GM19463 (cell line): Measurements from ENCODE around the gene NIPAL4.
"Not testable (repeated sequence)": the region's sequence is repeated elsewhere in the genome, so short reads cannot be mapped to it uniquely, and the experiment has no call there.

Experiments
- ATAC-seq: cut with Tn5 transposase; IDR thresholded peaks from one replicate; pipeline ENCODE4 v1.9.1; 2021; ENCODE audit warnings: mild to moderate bottlenecking, moderate library complexity; ENCODE audit not compliant: unreplicated experiment

NIPAL4 gene

DNA sequence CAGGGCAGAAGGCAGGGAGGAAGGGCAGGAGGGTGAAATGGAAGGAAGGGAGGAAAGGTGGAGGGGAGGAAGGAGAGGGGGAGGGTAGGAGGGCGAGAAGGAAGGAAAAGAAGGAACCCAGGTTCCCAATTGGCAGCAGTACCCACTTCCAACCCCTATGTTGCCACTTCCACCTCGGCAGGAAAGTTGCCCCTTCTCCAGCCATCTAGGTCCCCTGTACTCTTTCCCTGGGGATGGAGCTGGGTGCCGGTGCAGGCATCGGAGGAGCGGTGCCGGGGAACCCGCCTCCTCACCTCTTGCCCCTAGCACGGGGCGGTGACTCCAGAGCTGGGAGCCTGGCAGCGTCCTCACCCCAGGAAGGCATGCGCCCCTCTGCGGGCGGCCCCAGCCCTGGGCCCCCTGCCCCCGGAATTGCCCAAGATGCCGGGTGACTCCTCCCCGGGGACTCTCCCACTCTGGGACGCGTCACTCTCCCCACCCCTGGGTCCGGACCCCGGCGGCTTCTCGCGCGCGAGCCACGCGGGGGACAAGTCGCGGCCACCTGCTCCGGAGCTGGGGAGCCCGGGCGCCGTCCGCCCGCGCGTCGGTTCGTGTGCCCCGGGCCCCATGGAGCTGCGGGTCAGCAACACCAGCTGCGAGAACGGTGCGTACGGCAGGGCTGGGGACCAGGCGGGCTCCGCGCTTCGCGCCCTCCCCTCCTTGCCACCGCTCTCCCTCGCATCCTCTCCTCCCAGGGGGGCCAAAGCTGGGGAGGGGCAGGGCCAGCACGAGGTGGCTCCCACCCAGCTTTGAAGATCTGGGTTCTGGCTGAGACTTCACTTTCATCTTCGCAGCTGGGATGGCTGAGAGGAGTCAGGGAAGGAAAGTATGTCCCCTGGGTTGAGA lies at the start of gene NIPAL4:
TSS of gene NIPAL4 (plus strand) at position 499 of the 885 bp plus-strand sequence. CDS start at position 607, 108 bp downstream.
- no peak for ATAC-seq

DNA sequence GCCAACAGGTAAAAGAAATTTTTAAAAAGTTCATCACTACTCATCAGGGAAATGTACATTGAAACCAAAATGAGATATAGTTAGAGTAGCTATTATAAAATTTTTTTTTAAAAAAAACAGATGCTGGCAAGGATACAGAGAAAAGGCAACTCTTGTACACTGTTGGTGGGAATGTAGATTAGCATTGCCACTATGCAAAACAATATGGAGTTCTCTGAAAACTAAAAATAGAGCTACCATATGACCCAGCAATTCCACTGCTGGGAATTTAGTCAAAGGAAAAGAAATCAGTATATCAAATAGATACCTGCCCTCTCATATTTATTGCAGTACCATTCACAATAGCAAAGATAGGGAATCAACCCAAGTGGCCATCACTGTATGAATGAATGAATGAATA lies 44.2 kb upstream of the NIPAL4 start:
- ATAC-seq, result no peak

- ATAC-seq, result not testable (repeated sequence)
Observed at GRCh38 chr5:157419521-157419920, 40.5 kb upstream of the NIPAL4 start.

DNA sequence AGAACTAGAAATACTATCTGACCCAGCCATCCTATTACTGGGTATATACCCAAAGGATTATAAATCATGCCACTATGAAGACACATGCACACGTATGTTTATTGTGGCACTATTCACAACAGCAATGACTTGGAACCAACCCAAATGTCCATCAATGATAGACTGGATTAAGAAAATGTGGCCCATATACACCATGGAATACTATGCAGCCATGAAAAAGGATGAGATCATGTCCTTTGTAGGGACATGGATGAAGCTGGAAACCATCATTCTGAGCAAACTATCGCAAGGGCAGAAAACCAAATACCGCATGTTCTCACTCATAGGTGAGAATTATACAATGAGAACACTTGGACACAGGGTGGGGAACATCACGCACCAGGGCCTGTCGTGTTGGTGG lies 30.1 kb upstream of the NIPAL4 start:
- ATAC-seq, result not testable (repeated sequence)

DNA sequence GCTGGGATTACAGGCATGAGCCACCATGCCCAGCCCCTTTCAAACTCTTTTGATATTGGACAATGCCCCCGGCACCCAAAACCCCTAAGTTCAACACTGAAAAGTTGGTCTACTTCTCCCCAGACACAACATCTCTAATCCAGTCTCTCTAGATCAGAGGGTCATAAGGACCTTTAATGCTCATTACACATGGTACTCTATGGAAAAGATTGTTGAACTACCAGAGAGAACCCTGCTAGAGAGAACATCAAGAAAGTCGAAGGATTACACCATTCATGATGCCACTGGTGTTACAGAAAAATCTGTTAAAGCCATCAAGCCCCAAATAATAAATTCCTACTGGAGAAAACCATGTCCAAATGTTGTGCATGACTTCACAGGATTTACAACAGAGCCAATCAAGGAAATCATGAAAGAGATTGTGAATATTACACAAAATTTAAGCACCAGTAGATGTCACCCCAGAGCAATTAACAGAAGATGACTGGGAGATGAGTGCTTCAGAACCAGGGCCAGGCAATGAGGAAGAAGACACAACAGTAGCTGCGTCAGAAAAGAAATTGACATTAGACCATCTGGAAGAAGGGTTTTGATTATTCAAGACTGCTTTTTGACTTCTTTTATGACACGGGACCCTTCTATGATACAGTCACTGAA lies 28.3 kb upstream of the NIPAL4 start:
- ATAC-seq, result peak; percentile 65

GRCh38 chr5:157434096-157434495 lies 25.9 kb upstream of the NIPAL4 start:
- ATAC-seq, result no peak

DNA sequence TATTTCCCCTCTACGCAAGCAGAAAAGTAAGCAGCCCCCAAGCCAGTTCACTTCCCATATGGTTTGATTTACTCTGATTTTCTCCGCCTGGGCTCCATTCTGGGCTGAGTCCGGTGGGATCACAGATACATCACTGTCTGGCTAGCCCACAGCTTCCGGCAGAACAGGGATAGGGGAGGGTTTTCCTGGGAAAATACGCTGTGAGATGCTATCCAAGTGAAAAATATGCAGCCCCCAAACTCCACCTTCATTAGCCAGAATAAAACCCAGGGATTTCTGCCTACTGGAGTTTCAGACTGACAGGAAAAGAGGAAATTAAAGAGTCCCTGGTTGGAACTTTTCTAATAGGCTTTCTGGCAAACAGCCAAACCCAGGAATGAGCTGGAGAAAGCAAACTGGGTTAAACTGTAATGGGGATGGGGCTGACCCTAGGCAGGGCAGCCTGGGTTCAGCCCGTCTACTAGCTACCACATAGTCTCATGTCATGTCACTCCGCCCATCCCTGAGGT lies 16.9 kb upstream of the NIPAL4 start:
- ATAC-seq, result no peak

DNA sequence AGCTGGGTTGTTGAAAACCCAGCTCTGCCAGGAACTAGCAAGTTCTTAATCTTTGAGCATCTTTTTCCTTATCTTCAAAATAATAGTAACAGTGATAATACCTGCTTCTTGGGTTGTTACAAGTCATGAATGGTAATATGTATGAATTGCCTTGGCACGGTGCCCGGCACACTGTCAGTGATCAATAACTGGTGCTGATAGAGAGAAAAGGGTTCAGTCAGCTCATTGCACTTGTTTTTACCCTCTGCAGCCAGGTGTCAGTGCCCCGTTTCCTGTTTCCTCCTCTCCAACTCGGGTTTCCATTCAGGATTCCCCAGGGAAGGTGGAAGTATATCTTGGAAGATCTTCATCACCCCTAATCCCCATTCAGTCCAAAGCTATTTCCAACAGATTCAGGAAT lies 15.8 kb upstream of the NIPAL4 start:
- no peak for ATAC-seq

DNA sequence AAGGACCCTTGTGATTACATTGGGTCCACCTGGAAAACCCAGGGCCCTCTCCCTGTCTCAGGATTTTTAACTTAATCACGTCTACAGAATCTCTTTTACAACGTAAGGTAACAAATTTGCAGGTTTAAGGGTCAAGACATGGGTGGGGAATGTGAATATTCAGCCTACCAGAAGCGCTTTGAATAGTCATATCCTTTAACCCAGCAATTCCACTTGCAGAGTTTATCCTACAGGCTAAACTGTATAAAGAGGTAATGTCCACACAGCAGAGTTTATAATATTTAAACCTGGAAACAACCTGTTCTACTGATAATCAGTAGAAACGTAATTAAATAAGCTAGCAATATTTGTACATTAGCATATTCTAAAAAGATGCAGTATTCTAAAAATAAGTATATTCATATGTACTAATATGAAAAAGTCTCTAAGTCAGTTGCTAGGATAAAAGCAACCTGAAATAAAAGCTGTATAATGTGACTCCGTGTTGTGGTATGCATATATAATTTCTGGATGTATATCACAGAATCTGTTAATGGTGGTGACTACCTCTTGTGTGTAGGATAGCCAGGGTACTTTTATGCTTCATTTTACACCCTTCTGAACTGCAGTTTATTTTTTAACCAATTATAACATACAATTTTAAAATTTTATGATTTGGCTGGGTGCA lies 14.1 kb upstream of the NIPAL4 start:
- no peak for ATAC-seq

DNA sequence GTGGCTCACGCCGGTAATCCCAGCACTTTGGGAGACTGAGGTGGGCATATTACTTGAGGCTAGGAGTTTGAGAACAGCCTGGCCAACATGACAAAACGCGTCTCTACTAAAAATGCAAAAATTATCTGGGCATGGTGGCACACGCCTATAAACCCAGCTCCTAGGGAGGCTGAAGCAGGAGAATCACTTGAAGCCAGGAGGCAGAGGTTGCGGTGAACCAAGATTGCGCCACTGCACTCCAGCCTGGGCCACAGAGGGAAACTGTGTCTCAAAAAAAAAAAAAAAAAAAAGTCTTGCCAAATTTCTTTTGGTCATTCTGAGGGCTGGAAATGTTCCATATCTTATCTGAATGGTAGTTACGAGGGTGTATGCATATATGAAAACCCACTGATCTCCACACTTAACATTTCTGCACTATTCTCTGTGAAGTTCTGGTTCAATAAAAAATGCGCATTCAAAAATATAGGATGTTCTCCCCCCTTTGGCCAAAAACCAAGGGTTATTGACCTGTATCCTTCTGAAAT lies 13.5 kb upstream of the NIPAL4 start:
- ATAC-seq, result no peak

GRCh38 chr5:157447201-157447637 lies 12.8 kb upstream of the NIPAL4 start:
- ATAC-seq, result no peak

GRCh38 chr5:157449011-157449723 lies 10.8 kb upstream of the NIPAL4 start:
- no peak for ATAC-seq

DNA sequence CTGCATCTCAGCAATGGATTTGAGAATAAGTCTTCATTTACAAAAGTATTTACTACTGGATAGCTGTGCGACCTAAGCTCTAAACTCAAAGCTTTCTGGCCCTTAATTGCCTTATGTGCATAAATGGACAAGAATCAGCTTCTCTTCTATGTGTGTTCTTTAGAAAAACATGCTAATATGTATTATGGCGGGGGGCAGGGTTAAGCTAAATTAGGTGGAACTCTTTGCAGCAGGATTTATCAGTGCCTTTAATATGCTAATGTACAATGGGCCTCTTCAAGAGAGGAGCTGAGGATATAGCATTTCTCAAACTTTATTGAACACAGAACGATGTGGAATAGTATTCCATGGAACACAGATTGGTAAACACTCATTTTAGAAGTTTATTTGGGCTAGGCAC lies 10.0 kb upstream of the NIPAL4 start:
- ATAC-seq, result no peak

GRCh38 chr5:157451806-157452205 lies 8.2 kb upstream of the NIPAL4 start:
- no peak for ATAC-seq

GRCh38 chr5:157454273-157454672 lies 5.7 kb upstream of the NIPAL4 start:
- no peak for ATAC-seq

- no peak for ATAC-seq
Observed at GRCh38 chr5:157455057-157455456, 5.0 kb upstream of the NIPAL4 start.

DNA sequence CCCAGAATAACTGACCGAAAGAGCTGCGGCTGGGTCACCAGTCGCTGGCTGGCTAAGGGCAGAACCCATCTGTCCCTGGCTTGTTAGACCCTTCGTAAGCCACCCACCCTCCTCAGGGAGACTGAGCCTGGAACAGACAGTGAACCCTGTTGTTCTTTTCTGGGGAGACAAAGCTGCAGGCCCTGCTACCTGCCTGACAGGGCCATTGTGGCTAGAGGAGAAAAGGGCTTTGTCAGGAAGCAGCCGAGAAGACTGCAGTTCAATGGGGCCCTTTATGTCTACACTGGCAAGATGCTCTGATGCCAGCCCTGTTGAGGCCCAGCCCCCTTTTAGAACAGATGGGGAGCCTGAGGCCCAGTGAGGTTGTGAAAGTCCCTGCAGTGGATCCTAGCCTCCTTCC lies 3.7 kb upstream of the NIPAL4 start:
- no peak for ATAC-seq

DNA sequence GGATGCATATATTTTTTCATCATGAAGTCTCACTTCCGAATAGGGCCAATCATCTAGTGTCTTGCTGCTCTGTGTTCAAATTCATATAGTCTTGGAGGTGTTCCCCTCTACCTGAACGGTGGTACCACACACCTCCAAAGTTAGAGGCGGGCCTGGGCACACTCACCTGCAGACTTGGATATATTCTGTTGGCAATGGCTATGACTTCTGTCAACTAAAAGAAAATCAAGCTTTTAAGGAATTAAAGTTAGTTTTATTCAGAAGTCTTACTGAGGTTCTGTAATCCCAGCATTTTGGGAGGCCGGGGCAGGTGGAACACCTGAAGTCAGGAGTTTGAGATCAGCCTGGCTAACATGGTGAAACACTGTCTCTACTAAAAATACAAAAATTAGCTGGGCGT lies 2.6 kb upstream of the NIPAL4 start:
- ATAC-seq, result no peak

DNA sequence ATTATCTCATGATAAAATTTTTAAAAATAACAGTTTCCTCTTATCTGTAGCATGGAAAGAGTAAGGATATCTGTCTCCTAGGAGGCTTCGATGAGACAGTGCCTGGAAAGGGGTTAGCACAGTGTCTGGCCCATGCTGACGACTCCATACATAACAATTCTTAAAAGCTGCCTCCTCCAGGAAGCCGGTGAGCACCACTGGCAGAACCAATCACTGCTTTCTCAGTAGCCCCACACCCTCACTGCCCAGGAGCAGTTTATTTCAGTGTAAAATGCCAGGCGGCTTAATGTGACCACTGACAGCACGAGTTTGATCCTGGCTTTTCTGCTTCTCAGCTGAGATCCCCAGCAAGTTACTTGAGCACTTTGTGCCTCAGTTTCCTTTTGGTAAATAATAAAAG lies 1.2 kb upstream of the NIPAL4 start:
- ATAC-seq, result no peak

DNA sequence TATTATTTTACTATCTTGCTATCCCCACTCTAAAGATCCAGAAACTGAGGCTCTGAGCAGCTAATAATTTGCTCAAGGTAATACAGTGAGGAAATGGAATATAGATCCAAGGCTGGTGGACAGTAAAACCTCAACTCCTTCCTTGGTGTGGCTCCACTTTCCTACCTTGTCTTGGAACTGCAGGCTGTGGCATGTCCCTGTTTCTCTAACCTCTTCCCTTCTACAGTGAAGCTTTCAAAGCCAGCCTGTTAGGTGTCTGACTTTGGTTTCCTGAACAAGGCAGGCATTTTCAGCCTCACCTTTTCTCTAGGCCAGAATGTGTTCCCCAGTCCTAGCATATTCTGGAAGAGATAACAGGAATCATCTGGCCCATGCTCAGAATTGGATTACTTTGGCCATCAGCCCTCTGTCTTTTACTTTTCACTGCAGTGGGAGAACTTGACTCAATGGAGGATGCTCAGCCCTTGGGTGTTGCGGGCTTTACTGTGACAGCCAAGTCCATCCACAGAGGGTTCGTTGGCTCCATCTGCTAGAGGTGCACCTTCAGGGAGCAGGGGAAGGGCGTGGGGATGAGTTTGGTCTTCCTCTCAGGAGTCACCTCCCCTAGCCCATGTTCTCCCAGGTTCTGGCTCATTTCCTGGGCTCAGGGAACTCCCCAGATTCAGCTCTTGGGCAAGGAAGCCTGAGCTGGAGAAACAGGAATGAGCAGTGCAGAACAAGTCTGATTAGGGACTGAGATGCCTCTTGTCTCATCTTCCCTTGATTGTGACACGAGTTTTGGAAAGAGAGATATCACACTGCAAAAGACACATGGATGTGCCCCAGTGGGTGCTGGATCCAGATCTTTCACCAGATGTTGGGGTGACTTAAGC lies 1.1 kb downstream of the NIPAL4 start:
- no peak for ATAC-seq
